Spleen (tissue), 7 donors: ENCODE data around the gene HSD17B2.

Experiments used
- POLR2A ChIP-seq, 3 donors: fragments of 450-650 bp; IDR thresholded peaks; one replicate each; pipeline ENCODE4 v1.5.1; 2017; ENCODE audit warnings: antibody characterized with exemption in 3 of 3, mild to moderate bottlenecking in 1 of 3
- POLR2AphosphoS5 ChIP-seq, 3 donors: sonication (generic); formaldehyde crosslinking; IDR thresholded peaks; one replicate each; pipeline ENCODE4 v1.5.1; 2017; ENCODE audit warnings: antibody characterized with exemption in 3 of 3
- TF ChIP-seq, protein P1 (sequence below), 11 experiments: fragments of 200-600 bp in 7 of 11; fragments of 450-650 bp in 4 of 11; sonication (generic) in 4 of 11; IDR thresholded peaks in 8 of 11; conservative IDR thresholded peaks in 3 of 11; 1 replicate in 7 of 11; 2 replicates in 4 of 11; pipeline versions ENCODE4 v1.4.0 to v1.8.0; 2016 to 2021; ENCODE audit warnings: antibody characterized with exemption in 11 of 11, inconsistent platforms in 4 of 11, mild to moderate bottlenecking in 1 of 11
- donor health status: DM: no; HTN: no; CAD: no; lungs with moderate emphysema.
- donor health status: DM: no; HTN: no; CAD: no.
- donor health status: DM: no; HTN: no; CAD: no.

- TF ChIP-seq POLR2AphosphoS5 (IDR thresholded peaks at IDR 0.05) = no peak
- TF ChIP-seq, protein P1, sequence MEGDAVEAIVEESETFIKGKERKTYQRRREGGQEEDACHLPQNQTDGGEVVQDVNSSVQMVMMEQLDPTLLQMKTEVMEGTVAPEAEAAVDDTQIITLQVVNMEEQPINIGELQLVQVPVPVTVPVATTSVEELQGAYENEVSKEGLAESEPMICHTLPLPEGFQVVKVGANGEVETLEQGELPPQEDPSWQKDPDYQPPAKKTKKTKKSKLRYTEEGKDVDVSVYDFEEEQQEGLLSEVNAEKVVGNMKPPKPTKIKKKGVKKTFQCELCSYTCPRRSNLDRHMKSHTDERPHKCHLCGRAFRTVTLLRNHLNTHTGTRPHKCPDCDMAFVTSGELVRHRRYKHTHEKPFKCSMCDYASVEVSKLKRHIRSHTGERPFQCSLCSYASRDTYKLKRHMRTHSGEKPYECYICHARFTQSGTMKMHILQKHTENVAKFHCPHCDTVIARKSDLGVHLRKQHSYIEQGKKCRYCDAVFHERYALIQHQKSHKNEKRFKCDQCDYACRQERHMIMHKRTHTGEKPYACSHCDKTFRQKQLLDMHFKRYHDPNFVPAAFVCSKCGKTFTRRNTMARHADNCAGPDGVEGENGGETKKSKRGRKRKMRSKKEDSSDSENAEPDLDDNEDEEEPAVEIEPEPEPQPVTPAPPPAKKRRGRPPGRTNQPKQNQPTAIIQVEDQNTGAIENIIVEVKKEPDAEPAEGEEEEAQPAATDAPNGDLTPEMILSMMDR (IDR thresholded peaks at IDR 0.05 in 8 of 11, conservative IDR thresholded peaks at IDR 0.05 in 3 of 11) = no peak
- no peak for TF ChIP-seq POLR2A (IDR thresholded peaks at IDR 0.05)
Measured at GRCh38 chr16:82033683-82034300, 1.3 kb upstream of the HSD17B2 start.
